Measurements from ENCODE around the gene EQTN. TPM values are rescaled to one million over a fixed set of nuclear protein-coding genes. Genes with fewer than 3 reads are reported as not detected.

Gene EQTN
- total RNA-seq, 6 donors from 2014 or later, result 0.34 to 0.40 TPM; not detected in 4

GRCh38 chr9:27261517-27262211 is 35.3 kb downstream of the EQTN start:
- TF ChIP-seq POLR2A (IDR thresholded peaks at IDR 0.05) (no peak), POLR2AphosphoS5 (IDR thresholded peaks at IDR 0.05) (no peak), EP300 (IDR thresholded peaks at IDR 0.05) (no peak)
- TF ChIP-seq, protein P1, sequence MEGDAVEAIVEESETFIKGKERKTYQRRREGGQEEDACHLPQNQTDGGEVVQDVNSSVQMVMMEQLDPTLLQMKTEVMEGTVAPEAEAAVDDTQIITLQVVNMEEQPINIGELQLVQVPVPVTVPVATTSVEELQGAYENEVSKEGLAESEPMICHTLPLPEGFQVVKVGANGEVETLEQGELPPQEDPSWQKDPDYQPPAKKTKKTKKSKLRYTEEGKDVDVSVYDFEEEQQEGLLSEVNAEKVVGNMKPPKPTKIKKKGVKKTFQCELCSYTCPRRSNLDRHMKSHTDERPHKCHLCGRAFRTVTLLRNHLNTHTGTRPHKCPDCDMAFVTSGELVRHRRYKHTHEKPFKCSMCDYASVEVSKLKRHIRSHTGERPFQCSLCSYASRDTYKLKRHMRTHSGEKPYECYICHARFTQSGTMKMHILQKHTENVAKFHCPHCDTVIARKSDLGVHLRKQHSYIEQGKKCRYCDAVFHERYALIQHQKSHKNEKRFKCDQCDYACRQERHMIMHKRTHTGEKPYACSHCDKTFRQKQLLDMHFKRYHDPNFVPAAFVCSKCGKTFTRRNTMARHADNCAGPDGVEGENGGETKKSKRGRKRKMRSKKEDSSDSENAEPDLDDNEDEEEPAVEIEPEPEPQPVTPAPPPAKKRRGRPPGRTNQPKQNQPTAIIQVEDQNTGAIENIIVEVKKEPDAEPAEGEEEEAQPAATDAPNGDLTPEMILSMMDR (IDR thresholded peaks at IDR 0.05), result no peak
- ATAC-seq (ENCODE audit: low FRiP score in 2 of 2) (peak; percentile 47 to 78), DNase-seq (peak in 1 of 2 donors; percentile 44)
- 45 to 46% methylated on average over 4 of the region's 4 CpGs for WGBS, 2 donors
- H3K36me3 ChIP-seq, result no peaks in the 10 kb centered on the region
- no peaks in the 10 kb centered on the region for H3K9me3 ChIP-seq
- H3K4me3 ChIP-seq, result no peak overlapping the region
- no peak overlapping the region for H3K27ac ChIP-seq
- H3K4me1 ChIP-seq, result no peaks in the 10 kb centered on the region
- no peaks in the 10 kb centered on the region for H3K27me3 ChIP-seq

- Histone ChIP-seq H3K4me3 (no peak overlapping the region), H3K9me3 (no peaks in the 10 kb centered on the region), H3K27me3 (no peaks in the 10 kb centered on the region), H3K27ac (no peak overlapping the region), H3K36me3 (no peaks in the 10 kb centered on the region), H3K4me1 (no peaks in the 10 kb centered on the region)
- DNase-seq (no peak), ATAC-seq (ENCODE audit: low FRiP score in 2 of 2) (peak in 1 of 2 donors; percentile 53)
- no peak for TF ChIP-seq EP300 (IDR thresholded peaks at IDR 0.05)
- no peak for TF ChIP-seq POLR2A (IDR thresholded peaks at IDR 0.05)
- TF ChIP-seq, protein P1 (IDR thresholded peaks at IDR 0.05), result no peak
- TF ChIP-seq POLR2AphosphoS5 (IDR thresholded peaks at IDR 0.05), result no peak
- WGBS, 2 donors, result 79 to 81% methylated on average over 8 of the region's 8 CpGs
Observed at GRCh38 chr9:27260789-27261516, 36.0 kb downstream of the EQTN start.

DNA sequence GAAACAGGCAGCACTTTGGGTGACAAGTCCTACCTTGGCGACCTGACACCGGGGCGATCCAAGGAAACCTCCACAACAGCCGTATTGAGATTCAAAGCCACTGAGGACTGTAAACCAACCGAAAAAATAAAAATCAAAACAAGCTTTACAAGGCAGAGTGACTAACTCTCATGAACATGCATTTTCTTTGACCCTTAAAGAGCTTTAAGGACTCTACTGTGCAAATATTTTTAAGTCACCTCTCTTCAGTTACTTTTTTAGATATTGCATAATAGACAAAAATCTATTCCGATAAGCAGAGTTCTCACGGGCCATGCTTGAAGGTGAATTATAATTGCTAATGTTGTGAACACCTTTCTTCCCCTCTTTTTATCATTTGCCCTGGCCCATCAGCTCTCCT is 38.3 kb downstream of the EQTN start:
- Histone ChIP-seq H3K36me3 (no peaks in the 10 kb centered on the region), H3K4me1 (no peaks in the 10 kb centered on the region), H3K9me3 (no peaks in the 10 kb centered on the region), H3K27me3 (no peaks in the 10 kb centered on the region), H3K27ac (no peak overlapping the region), H3K4me3 (peak overlapping the region in 1 of 4 donors; percentile 16)
- WGBS, 2 donors, result 61 to 76% methylated on average over 7 of the region's 7 CpGs
- TF ChIP-seq, protein P1 (IDR thresholded peaks at IDR 0.05), result no peak
- TF ChIP-seq EP300 (IDR thresholded peaks at IDR 0.05), result no peak
- DNase-seq (no peak), ATAC-seq (ENCODE audit: low FRiP score in 2 of 2) (no peak)

GRCh38 chr9:27248702-27249101 is 48.2 kb downstream of the EQTN start:
- Histone ChIP-seq H3K9me3 (no peaks in the 10 kb centered on the region), H3K27me3 (no peaks in the 10 kb centered on the region), H3K27ac (no peak overlapping the region), H3K4me3 (no peak overlapping the region), H3K4me1 (no peaks in the 10 kb centered on the region), H3K36me3 (no peaks in the 10 kb centered on the region)
- TF ChIP-seq, protein P1 (IDR thresholded peaks at IDR 0.05), result no peak
- TF ChIP-seq POLR2AphosphoS5 (IDR thresholded peaks at IDR 0.05), result no peak
- no peak for TF ChIP-seq POLR2A (IDR thresholded peaks at IDR 0.05)
- TF ChIP-seq EP300 (IDR thresholded peaks at IDR 0.05), result no peak
- no peak for DNase-seq
- ATAC-seq (ENCODE audit: low FRiP score in 2 of 2), result no peak
